ENCODE measurements around the gene ADGRB3.
"Not testable (repeated sequence)": the region's sequence is repeated elsewhere in the genome, so short reads cannot be mapped to it uniquely, and the experiment has no call there.

The ADGRB3 gene

GRCh38 chr6:69232911-69233448 is 597.9 kb downstream of the ADGRB3 start:
- DNase-seq (ENCODE audit: low read depth in 2 of 2): no peak

GRCh38 chr6:69238067-69238466 is 603.0 kb downstream of the ADGRB3 start:
- DNase-seq (ENCODE audit: low read depth in 2 of 2): no peak

- no peak for DNase-seq (ENCODE audit: low read depth in 2 of 2)
Observed at GRCh38 chr6:69246983-69247382, 611.9 kb downstream of the ADGRB3 start.

- no peak for DNase-seq (ENCODE audit: low read depth in 2 of 2)
Observed at GRCh38 chr6:69261010-69261409, 625.9 kb downstream of the ADGRB3 start.

GRCh38 chr6:69263297-69263696 is 628.2 kb downstream of the ADGRB3 start:
- no peak for DNase-seq (ENCODE audit: low read depth in 2 of 2)

- no peak for DNase-seq (ENCODE audit: low read depth in 2 of 2)
Observed at GRCh38 chr6:69265090-69265489, 630.0 kb downstream of the ADGRB3 start.

- DNase-seq (ENCODE audit: low read depth in 2 of 2): no peak
Observed at GRCh38 chr6:69265706-69266105, 630.6 kb downstream of the ADGRB3 start.

- DNase-seq (ENCODE audit: low read depth in 2 of 2): no peak
Observed at GRCh38 chr6:69276204-69276603, 641.1 kb downstream of the ADGRB3 start.

GRCh38 chr6:69279805-69280204 is 644.7 kb downstream of the ADGRB3 start:
- no peak for DNase-seq (ENCODE audit: low read depth in 2 of 2)

GRCh38 chr6:69280858-69281257 is 645.8 kb downstream of the ADGRB3 start:
- DNase-seq (ENCODE audit: low read depth in 2 of 2): no peak

GRCh38 chr6:69284176-69284730 is 649.2 kb downstream of the ADGRB3 start:
- DNase-seq (ENCODE audit: low read depth in 2 of 2): no peak

GRCh38 chr6:69285054-69285453 is 650.0 kb downstream of the ADGRB3 start:
- DNase-seq (ENCODE audit: low read depth in 2 of 2): no peak

- DNase-seq (ENCODE audit: low read depth in 2 of 2): no peak
Observed at GRCh38 chr6:69286331-69286730, 651.2 kb downstream of the ADGRB3 start.

GRCh38 chr6:69288198-69288597 is 653.1 kb downstream of the ADGRB3 start:
- not testable (repeated sequence) for DNase-seq (ENCODE audit: low read depth in 2 of 2)

GRCh38 chr6:69289689-69290495 is 654.8 kb downstream of the ADGRB3 start:
- DNase-seq (ENCODE audit: low read depth in 2 of 2): no peak

GRCh38 chr6:69293471-69293870 is 658.4 kb downstream of the ADGRB3 start:
- DNase-seq (ENCODE audit: low read depth in 2 of 2): no peak

- no peak for DNase-seq (ENCODE audit: low read depth in 2 of 2)
Observed at GRCh38 chr6:69294407-69294806, 659.3 kb downstream of the ADGRB3 start.

GRCh38 chr6:69294862-69295261 is 659.8 kb downstream of the ADGRB3 start:
- no peak for DNase-seq (ENCODE audit: low read depth in 2 of 2)

GRCh38 chr6:69303382-69303781 is 668.3 kb downstream of the ADGRB3 start:
- no peak for DNase-seq (ENCODE audit: low read depth in 2 of 2)

- no peak for DNase-seq (ENCODE audit: low read depth in 2 of 2)
Observed at GRCh38 chr6:69305456-69305855, 670.4 kb downstream of the ADGRB3 start.

GRCh38 chr6:69308584-69308983 is 673.5 kb downstream of the ADGRB3 start:
- DNase-seq (ENCODE audit: low read depth in 2 of 2): no peak

GRCh38 chr6:69311888-69312287 is 676.8 kb downstream of the ADGRB3 start:
- no peak for DNase-seq (ENCODE audit: low read depth in 2 of 2)

GRCh38 chr6:69314001-69314400 is 678.9 kb downstream of the ADGRB3 start:
- no peak for DNase-seq (ENCODE audit: low read depth in 2 of 2)

Measured in stimulated activated CD8-positive, alpha-beta memory T cell treated with anti-CD3 and anti-CD28 coated beads, Interleukin-15, amount 100 ng/mL, for 4 hours (primary cell).